ENCODE data around the gene BEND4.

- TF ChIP-seq CTCF (IDR thresholded peaks at IDR 0.05) = no peak
- no peak for TF ChIP-seq EP300 (IDR thresholded peaks at IDR 0.05)
Observed at GRCh38 chr4:42150653-42151567, 1.5 kb downstream of the BEND4 start.

Data from gastroesophageal sphincter (tissue), 3 donors.